HepG2 (cell line): Measurements from ENCODE around the gene C10orf67.

Source experiments
- EZH2 ChIP-seq: conservative IDR thresholded peaks from 2 replicates; pipeline ENCODE4 v1.6.1; 2012; ENCODE audit warnings: mild to moderate bottlenecking, low read depth, low read length, moderate library complexity
- HMG20A ChIP-seq: IDR thresholded peaks from 2 replicates; pipeline ENCODE4 v1.6.1; 2016; ENCODE audit warnings: borderline replicate concordance
- HNRNPH1 ChIP-seq: fragments of 200-400 bp; formaldehyde crosslinking; optimal IDR thresholded peaks from 2 replicates; pipeline ENCODE3; 2017; ENCODE audit warnings: mild to moderate bottlenecking, low read depth, low read length
- JUND ChIP-seq: sonication (generic); formaldehyde crosslinking; IDR thresholded peaks from 2 replicates; pipeline ENCODE4 v1.8.0; 2022; ENCODE audit warnings: mild to moderate bottlenecking, missing genetic modification reagents
- MAFK ChIP-seq, 2 experiments: IDR thresholded peaks in 1 of 2; conservative IDR thresholded peaks in 1 of 2; 2 replicates each; pipeline ENCODE4 v1.6.1; 2011; ENCODE audit warnings: improper control_type of control experiment in 2 of 2, low read length in 2 of 2
- MTA1 ChIP-seq: sonication (generic); formaldehyde crosslinking; IDR thresholded peaks from 2 replicates; pipeline ENCODE4 v1.4.0; 2020; ENCODE audit warnings: missing genetic modification reagents, mild to moderate bottlenecking, borderline replicate concordance
- NFYB ChIP-seq: sonication (generic); formaldehyde crosslinking; IDR thresholded peaks from 2 replicates; pipeline ENCODE4 v1.4.0; 2020; ENCODE audit warnings: missing genetic modification reagents
- POLR2A ChIP-seq, 2 experiments: IDR thresholded peaks; 2 replicates each; pipeline ENCODE4 v1.6.1; 2011; ENCODE audit warnings: low read depth in 2 of 2, low read length in 2 of 2, mild to moderate bottlenecking in 1 of 2, moderate library complexity in 1 of 2; ENCODE audit not compliant: insufficient read depth in 1 of 2
- SMARCE1 ChIP-seq: fragments of 450-650 bp; IDR thresholded peaks from 2 replicates; pipeline ENCODE4 v1.6.1; 2017; ENCODE audit warnings: borderline replicate concordance
- ZNF12 ChIP-seq: sonication (generic); formaldehyde crosslinking; IDR thresholded peaks from 2 replicates; pipeline ENCODE4 v1.5.0; 2020; ENCODE audit warnings: missing genetic modification reagents
- ZNF749 ChIP-seq: sonication (generic); formaldehyde crosslinking; IDR thresholded peaks from 2 replicates; pipeline ENCODE4 v1.8.0; 2022; ENCODE audit warnings: mild to moderate bottlenecking, missing genetic modification reagents, moderate library complexity, borderline replicate concordance
- ZNF841 ChIP-seq: sonication (generic); formaldehyde crosslinking; IDR thresholded peaks from 2 replicates; pipeline ENCODE4 v1.8.1; 2023; ENCODE audit warnings: missing genetic modification reagents, borderline replicate concordance
- TF ChIP-seq, protein P1 (sequence below): sonication (generic); formaldehyde crosslinking; IDR thresholded peaks from 2 replicates; pipeline ENCODE4 v1.5.1; 2020; ENCODE audit warnings: missing genetic modification reagents, mild to moderate bottlenecking, borderline replicate concordance

DNA sequence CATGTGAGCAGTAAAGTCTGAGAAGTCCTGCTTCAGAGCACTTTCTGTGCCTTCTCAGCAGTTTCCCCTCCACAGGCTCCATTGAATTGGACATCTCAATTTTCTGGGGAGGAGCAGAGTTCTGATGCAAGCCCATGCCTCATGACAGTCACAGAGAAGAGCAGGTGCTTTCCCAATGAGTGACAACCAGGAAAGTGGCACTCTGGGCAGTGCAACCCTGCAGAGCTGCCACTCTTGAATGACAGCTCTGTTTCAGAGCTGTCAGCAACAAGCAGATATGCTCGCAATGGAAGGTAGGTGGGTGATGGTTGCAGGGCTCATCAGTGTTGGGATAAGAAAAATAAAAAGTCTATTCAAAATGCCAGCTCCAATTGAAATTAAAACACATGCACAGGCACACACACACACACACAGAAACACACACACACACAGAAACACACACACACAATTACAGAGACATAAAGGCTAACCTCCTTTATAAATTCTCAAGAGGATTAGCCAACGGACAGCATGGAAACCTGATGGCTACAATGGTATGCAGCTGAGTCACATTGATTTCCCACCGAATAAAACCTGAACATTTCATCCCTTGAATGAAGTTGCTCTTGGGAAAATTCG, 50.5 kb downstream of the C10orf67 start:
- TF ChIP-seq POLR2A (IDR thresholded peaks at IDR 0.05; ENCODE audit: insufficient read depth in 1 of 2, low read depth in 2 of 2, low read length in 2 of 2): no peak
- no peak for TF ChIP-seq ZNF749 (CRISPR knock-in tag)
- TF ChIP-seq JUND: no peak
- no peak for TF ChIP-seq NFYB
- TF ChIP-seq, protein P1, sequence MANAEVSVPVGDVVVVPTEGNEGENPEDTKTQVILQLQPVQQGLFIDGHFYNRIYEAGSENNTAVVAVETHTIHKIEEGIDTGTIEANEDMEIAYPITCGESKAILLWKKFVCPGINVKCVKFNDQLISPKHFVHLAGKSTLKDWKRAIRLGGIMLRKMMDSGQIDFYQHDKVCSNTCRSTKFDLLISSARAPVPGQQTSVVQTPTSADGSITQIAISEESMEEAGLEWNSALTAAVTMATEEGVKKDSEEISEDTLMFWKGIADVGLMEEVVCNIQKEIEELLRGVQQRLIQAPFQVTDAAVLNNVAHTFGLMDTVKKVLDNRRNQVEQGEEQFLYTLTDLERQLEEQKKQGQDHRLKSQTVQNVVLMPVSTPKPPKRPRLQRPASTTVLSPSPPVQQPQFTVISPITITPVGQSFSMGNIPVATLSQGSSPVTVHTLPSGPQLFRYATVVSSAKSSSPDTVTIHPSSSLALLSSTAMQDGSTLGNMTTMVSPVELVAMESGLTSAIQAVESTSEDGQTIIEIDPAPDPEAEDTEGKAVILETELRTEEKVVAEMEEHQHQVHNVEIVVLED (CRISPR knock-in tag): no peak
- no peak for TF ChIP-seq MTA1 (CRISPR knock-in tag)
- no peak for TF ChIP-seq ZNF841 (CRISPR knock-in tag)
- no peak for TF ChIP-seq HNRNPH1
- TF ChIP-seq EZH2: no peak
- no peak for TF ChIP-seq HMG20A (CRISPR knock-in tag)
- TF ChIP-seq SMARCE1: no peak
- TF ChIP-seq MAFK (conservative IDR thresholded peaks at IDR 0.05 in 1 of 2, IDR thresholded peaks at IDR 0.05 in 1 of 2; ENCODE audit: low read length in 2 of 2): no peak
- TF ChIP-seq ZNF12: no peak
